Esophagus muscularis mucosa (tissue), 4 donors: ENCODE results near the gene HERC4.
"Not testable (repeated sequence)": the region's sequence is repeated elsewhere in the genome, so short reads cannot be mapped to it uniquely, and the experiment has no call there.

ENCODE experiments used
- CTCF ChIP-seq, 3 experiments: fragments of 200-600 bp in 2 of 3; fragments of 450-650 bp in 1 of 3; sonication (generic) in 2 of 3; IDR thresholded peaks; one replicate each; pipeline ENCODE4 v1.5.1; 2017 to 2019; ENCODE audit warnings: antibody characterized with exemption in 3 of 3, mild to moderate bottlenecking in 2 of 3, moderate library complexity in 1 of 3
- EP300 ChIP-seq: sonication (generic); formaldehyde crosslinking; IDR thresholded peaks from one replicate; pipeline ENCODE4 v1.6.1; 2017; ENCODE audit warnings: antibody characterized with exemption
- POLR2A ChIP-seq: fragments of 450-650 bp; IDR thresholded peaks from one replicate; pipeline ENCODE4 v1.6.1; 2017; ENCODE audit warnings: antibody characterized with exemption, moderate library complexity, mild to moderate bottlenecking, low read depth
- POLR2AphosphoS5 ChIP-seq, 2 donors: sonication (generic); formaldehyde crosslinking; IDR thresholded peaks; one replicate each; pipeline ENCODE4 v1.6.1; 2017; ENCODE audit warnings: antibody characterized with exemption in 2 of 2

GRCh38 chr10:67877421-67877820, 197.7 kb downstream of the HERC4 start:
- TF ChIP-seq CTCF (IDR thresholded peaks at IDR 0.05); POLR2A; POLR2AphosphoS5 (IDR thresholded peaks at IDR 0.05); EP300: not testable (repeated sequence)
